Vagina (tissue), 2 donors: ENCODE data around the gene YES1.

Experiments used
- POLR2A ChIP-seq, 2 donors: fragments of 450-650 bp; IDR thresholded peaks; one replicate each; pipeline ENCODE4 v1.6.1; 2017; ENCODE audit warnings: antibody characterized with exemption in 2 of 2, mild to moderate bottlenecking in 2 of 2, moderate library complexity in 2 of 2
- POLR2AphosphoS5 ChIP-seq, 2 donors: sonication (generic); formaldehyde crosslinking; IDR thresholded peaks; one replicate each; pipeline ENCODE4 v1.9.0; 2017; ENCODE audit warnings: antibody characterized with exemption in 2 of 2, mild to moderate bottlenecking in 2 of 2, low read depth in 1 of 2; ENCODE audit not compliant: insufficient read depth in 1 of 2
- TF ChIP-seq, protein P1 (sequence below), 3 experiments: fragments of 450-650 bp in 2 of 3; fragments of 200-600 bp in 1 of 3; sonication (generic) in 1 of 3; IDR thresholded peaks; one replicate each; pipeline ENCODE4 v1.5.1; 2017 to 2019; ENCODE audit warnings: antibody characterized with exemption in 3 of 3, mild to moderate bottlenecking in 2 of 3, moderate library complexity in 2 of 3

DNA sequence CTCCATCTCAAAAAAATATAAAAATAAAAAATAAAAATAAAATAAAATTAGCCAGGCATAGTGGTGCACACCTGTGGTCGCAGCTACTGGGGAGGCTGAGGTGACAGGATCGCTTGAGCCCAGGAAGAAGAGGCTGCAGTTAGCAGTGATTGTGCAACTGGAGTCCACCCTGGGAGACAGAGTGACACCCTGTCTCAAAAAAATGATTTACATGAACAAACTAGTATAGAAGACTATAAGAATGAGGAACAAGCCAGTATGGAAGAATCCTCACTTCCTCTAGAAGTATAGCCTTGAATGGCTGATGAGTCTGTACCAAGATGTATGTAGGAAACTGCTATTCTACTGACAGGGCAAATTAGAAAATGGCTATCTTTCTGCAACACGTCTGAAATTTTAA, 10.9 kb downstream of the YES1 start:
- TF ChIP-seq, protein P1, sequence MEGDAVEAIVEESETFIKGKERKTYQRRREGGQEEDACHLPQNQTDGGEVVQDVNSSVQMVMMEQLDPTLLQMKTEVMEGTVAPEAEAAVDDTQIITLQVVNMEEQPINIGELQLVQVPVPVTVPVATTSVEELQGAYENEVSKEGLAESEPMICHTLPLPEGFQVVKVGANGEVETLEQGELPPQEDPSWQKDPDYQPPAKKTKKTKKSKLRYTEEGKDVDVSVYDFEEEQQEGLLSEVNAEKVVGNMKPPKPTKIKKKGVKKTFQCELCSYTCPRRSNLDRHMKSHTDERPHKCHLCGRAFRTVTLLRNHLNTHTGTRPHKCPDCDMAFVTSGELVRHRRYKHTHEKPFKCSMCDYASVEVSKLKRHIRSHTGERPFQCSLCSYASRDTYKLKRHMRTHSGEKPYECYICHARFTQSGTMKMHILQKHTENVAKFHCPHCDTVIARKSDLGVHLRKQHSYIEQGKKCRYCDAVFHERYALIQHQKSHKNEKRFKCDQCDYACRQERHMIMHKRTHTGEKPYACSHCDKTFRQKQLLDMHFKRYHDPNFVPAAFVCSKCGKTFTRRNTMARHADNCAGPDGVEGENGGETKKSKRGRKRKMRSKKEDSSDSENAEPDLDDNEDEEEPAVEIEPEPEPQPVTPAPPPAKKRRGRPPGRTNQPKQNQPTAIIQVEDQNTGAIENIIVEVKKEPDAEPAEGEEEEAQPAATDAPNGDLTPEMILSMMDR (IDR thresholded peaks at IDR 0.05), result no peak
- TF ChIP-seq POLR2A (IDR thresholded peaks at IDR 0.05) (no peak), POLR2AphosphoS5 (IDR thresholded peaks at IDR 0.05; ENCODE audit: insufficient read depth in 1 of 2, low read depth in 1 of 2) (no peak)
